OCI-LY3 (cell line): Measurements from ENCODE around the gene GPSM3.
"Not testable (repeated sequence)": the region's sequence is repeated elsewhere in the genome, so short reads cannot be mapped to it uniquely, and the experiment has no call there.

Experiments used
- H2AFZ ChIP-seq: fragments of 200-600, 300-600 bp; shearing (Covaris generic); 2 replicates; pipeline ENCODE4 v1.6.0; 2014; ENCODE audit warnings: antibody characterized with exemption, low read depth, low read length
- H3K27ac ChIP-seq: fragments of 200-600, 300-600 bp; sonication (generic); 2 replicates; pipeline ENCODE4 v1.5.1; 2014; ENCODE audit warnings: mild to moderate bottlenecking, low read length, moderate library complexity, mixed read lengths
- H3K27me3 ChIP-seq: fragments of 200-600, 300-600 bp; sonication (generic); 2 replicates; pipeline ENCODE4 v1.6.1; 2014; ENCODE audit warnings: low read depth, low read length, mixed read lengths
- H3K36me3 ChIP-seq: fragments of 200-600, 300-600 bp; sonication (generic); replicated peaks from 2 replicates; pipeline ENCODE3; 2014; ENCODE audit warnings: low read depth, low read length, mixed read lengths
- H3K4me1 ChIP-seq: fragments of 300-600, 200-600 bp; sonication (generic); 2 replicates; pipeline ENCODE4 v1.6.1; 2014; ENCODE audit warnings: low read length, mixed read lengths
- H3K4me2 ChIP-seq: fragments of 200-600, 300-600 bp; sonication (generic); 2 replicates; pipeline ENCODE4 v1.6.1; 2014; ENCODE audit warnings: low read length, mixed read lengths
- H3K4me3 ChIP-seq: fragments of 300-600, 200-600 bp; sonication (generic); 2 replicates; pipeline ENCODE4 v1.5.1; 2014; ENCODE audit warnings: antibody characterized with exemption, mild to moderate bottlenecking, low read length, moderate library complexity
- H3K79me2 ChIP-seq: fragments of 300-600, 200-600 bp; shearing (Covaris generic); 2 replicates; pipeline ENCODE4 v1.6.1; 2014; ENCODE audit warnings: mild to moderate bottlenecking, low read length, mixed read lengths
- H3K9ac ChIP-seq: fragments of 300-600, 200-600 bp; shearing (Covaris generic); 2 replicates; pipeline ENCODE4 v1.6.0; 2014; ENCODE audit warnings: mild to moderate bottlenecking, low read length, moderate library complexity
- H3K9me3 ChIP-seq: fragments of 200-600, 300-600 bp; shearing (Covaris generic); 2 replicates; pipeline ENCODE4 v1.6.1; 2014; ENCODE audit warnings: low read length, mixed read lengths; ENCODE audit not compliant: insufficient read depth
- H4K20me1 ChIP-seq: fragments of 200-600, 300-600 bp; sonication (generic); 2 replicates; pipeline ENCODE4 v1.6.1; 2016; ENCODE audit warnings: low read length, mixed read lengths; ENCODE audit not compliant: insufficient read depth
- CTCF ChIP-seq: fragments of 200-600, 300-600 bp; sonication (generic); IDR thresholded peaks from 2 replicates; pipeline ENCODE4 v1.5.1; 2014; ENCODE audit warnings: antibody characterized with exemption, low read length, low read depth
- EZH2phosphoT487 ChIP-seq: fragments of 200-600 bp; shearing (Covaris generic); IDR thresholded peaks from 2 replicates; pipeline ENCODE4 v1.6.1; 2018; ENCODE audit warnings: antibody characterized with exemption, mixed run types, low read depth

Gene GPSM3

GRCh38 chr6:32148289-32149091 lies 44.0 kb downstream of the GPSM3 start:
- TF ChIP-seq EZH2phosphoT487 (no peak), CTCF (no peak)
- no peak overlapping the region for H3K27ac ChIP-seq
- H3K4me2 ChIP-seq = no peak overlapping the region
- no peak overlapping the region for H3K4me3 ChIP-seq
- H3K36me3 ChIP-seq = no peaks in the 10 kb centered on the region
- H2AFZ ChIP-seq = no peak overlapping the region
- no peaks in the 10 kb centered on the region for H3K9me3 ChIP-seq
- H3K27me3 ChIP-seq = 0 out of 2 replicates have a peak, but pooled peaks cover 5% of the 10 kb centered on the region
- H3K4me1 ChIP-seq = peaks cover 3% of the 10 kb centered on the region; the same call in 1 of the 2 replicates
- no peaks in the 10 kb centered on the region for H3K79me2 ChIP-seq
- H3K9ac ChIP-seq = no peak overlapping the region
- H4K20me1 ChIP-seq = no peaks in the 10 kb centered on the region

- Histone ChIP-seq H3K4me2 (no peak overlapping the region), H3K9me3 (no peaks in the 10 kb centered on the region), H2AFZ (no peak overlapping the region), H3K4me3 (no peak overlapping the region), H3K79me2 (no peaks in the 10 kb centered on the region), H3K27me3 (0 out of 2 replicates have a peak, but pooled peaks cover 5% of the 10 kb centered on the region), H3K9ac (no peak overlapping the region), H3K4me1 (no peaks in the 10 kb centered on the region), H3K27ac (no peak overlapping the region), H3K36me3 (no peaks in the 10 kb centered on the region), H4K20me1 (no peaks in the 10 kb centered on the region)
- TF ChIP-seq EZH2phosphoT487 (no peak), CTCF (no peak)
Measured at GRCh38 chr6:32147401-32148132, 44.9 kb downstream of the GPSM3 start.

DNA sequence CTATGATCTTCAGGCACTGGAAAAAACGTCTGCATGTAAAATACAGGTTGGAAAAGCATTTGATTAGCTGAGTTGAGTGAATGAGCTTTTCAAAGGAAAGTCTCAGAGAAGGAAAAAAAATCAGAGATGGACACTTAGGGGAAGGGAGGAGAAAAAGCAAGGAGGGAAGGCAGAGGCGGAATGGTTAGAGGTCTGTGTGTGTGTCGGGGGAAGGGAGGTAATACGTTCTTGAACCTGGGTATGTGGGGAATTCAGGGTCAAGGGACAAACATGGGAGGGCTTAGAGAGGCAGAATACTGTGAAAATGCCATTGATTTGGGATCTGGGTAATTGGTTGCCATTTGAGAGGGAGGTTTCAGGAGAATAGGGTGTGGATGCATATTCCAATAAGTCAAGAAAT lies 45.8 kb downstream of the GPSM3 start:
- no peaks in the 10 kb centered on the region for H3K9me3 ChIP-seq
- no peaks in the 10 kb centered on the region; the same call in 1 of the 2 replicates for H3K4me1 ChIP-seq
- no peak overlapping the region for H3K4me2 ChIP-seq
- H3K79me2 ChIP-seq = no peaks in the 10 kb centered on the region
- TF ChIP-seq CTCF = no peak
- TF ChIP-seq EZH2phosphoT487 = no peak
- no peaks in the 10 kb centered on the region for H3K36me3 ChIP-seq
- H3K9ac ChIP-seq = no peak overlapping the region
- 0 out of 2 replicates have a peak, but pooled peaks cover 5% of the 10 kb centered on the region for H3K27me3 ChIP-seq
- H3K4me3 ChIP-seq = no peak overlapping the region
- no peak overlapping the region for H3K27ac ChIP-seq
- H4K20me1 ChIP-seq = no peaks in the 10 kb centered on the region
- no peak overlapping the region for H2AFZ ChIP-seq

DNA sequence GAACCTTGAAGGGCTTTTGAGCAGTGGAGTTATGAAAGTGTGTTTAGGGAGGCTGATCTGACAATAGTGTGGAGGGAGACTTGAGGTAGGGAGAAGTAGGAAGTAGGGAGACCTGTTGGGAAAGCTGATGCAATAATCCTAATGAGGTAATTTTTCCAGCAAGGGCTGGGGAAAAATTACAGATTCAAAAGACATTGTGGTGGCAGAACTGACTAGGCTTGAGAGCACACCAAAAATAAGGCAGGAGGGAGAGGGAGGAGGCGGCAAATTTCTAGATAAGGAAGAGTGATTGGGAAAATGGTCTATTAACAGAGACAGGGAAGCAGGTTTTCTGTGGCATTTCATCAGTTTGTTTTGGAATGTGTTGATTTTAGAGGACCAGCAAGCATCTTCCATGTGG lies 46.2 kb downstream of the GPSM3 start:
- H2AFZ ChIP-seq = no peak overlapping the region
- H3K4me3 ChIP-seq = no peak overlapping the region
- no peak overlapping the region for H3K4me2 ChIP-seq

DNA sequence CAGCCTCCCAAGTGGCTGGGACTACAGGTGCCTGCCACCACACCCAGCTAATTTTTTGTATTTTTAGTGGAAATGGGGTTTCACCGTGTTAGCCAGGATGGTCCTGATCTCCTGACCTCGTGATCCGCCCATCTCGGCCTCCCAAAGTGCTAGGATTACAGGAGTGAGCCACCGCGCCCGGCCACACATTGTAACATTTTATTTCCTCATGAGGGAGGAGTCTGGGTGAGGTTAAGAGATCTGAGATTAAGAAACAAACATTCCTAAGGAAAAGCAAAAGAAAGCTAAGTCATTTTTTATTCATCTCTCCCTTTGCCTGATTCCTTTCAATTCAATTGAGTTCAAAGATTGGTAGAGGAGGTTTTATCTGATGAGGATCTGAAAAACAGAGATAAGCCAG lies 48.2 kb downstream of the GPSM3 start:
- H3K36me3 ChIP-seq, H3K27ac ChIP-seq, H4K20me1 ChIP-seq, H3K9ac ChIP-seq, H3K4me2 ChIP-seq, H3K4me3 ChIP-seq, H3K9me3 ChIP-seq, H3K27me3 ChIP-seq, H3K4me1 ChIP-seq, H3K79me2 ChIP-seq, H2AFZ ChIP-seq: not testable (repeated sequence)

More for the DNA sequence above, 46.2 kb downstream of the GPSM3 start:
- Histone ChIP-seq H3K27ac (no peak overlapping the region), H4K20me1 (no peaks in the 10 kb centered on the region), H3K9me3 (no peaks in the 10 kb centered on the region), H3K4me1 (no peaks in the 10 kb centered on the region; the same call in 1 of the 2 replicates), H3K79me2 (no peaks in the 10 kb centered on the region), H3K36me3 (no peaks in the 10 kb centered on the region), H3K27me3 (0 out of 2 replicates have a peak, but pooled peaks cover 5% of the 10 kb centered on the region), H3K9ac (no peak overlapping the region)
- no peak for TF ChIP-seq EZH2phosphoT487
- TF ChIP-seq CTCF = no peak
